WTC11 (cell line): ENCODE data around the gene RPS16. TPM values are rescaled to one million over a fixed set of nuclear protein-coding genes. Genes with fewer than 3 reads are reported as not detected.

ENCODE experiments used
- ATAC-seq: fragments of 200-7000 bp; cut with Tn5 transposase; 2 replicates; pipeline ENCODE4 v1.10.0; 2021; ENCODE audit warnings: mild to moderate bottlenecking, moderate library complexity
- CTCF ChIA-PET: fragments of 300-600 bp; sonication (Branson Sonifier 250); formaldehyde crosslinking; loops from one replicate; lab custom pipeline; 2021; ENCODE audit warnings: antibody characterized with exemption; lab: Charles Lee
- POLR2A ChIA-PET: fragments of 350-600 bp; sonication (Branson Sonifier 250); formaldehyde crosslinking; loops from one replicate; lab custom pipeline; 2021; ENCODE audit warnings: antibody characterized with exemption; lab: Charles Lee
- DNase-seq: peaks from one replicate; pipeline ENCODE4 v3.0.0; 2021; ENCODE audit warnings: low spot score
- H3K27ac Mint-ChIP-seq: 2 replicates; pipeline ENCODE4 v1.8.0; 2021; ENCODE audit warnings: mixed read lengths
- H3K27me3 Mint-ChIP-seq: 2 replicates; pipeline ENCODE4 v1.8.0; 2021; ENCODE audit warnings: low read depth, mild to moderate bottlenecking, moderate library complexity, mixed read lengths
- H3K36me3 Mint-ChIP-seq: 2 replicates; pipeline ENCODE4 v1.8.0; 2021; ENCODE audit warnings: mixed read lengths
- H3K4me1 Mint-ChIP-seq: 2 replicates; pipeline ENCODE4 v1.8.0; 2022; ENCODE audit warnings: mixed read lengths
- H3K4me3 Mint-ChIP-seq: 2 replicates; pipeline ENCODE4 v1.8.0; 2021; ENCODE audit warnings: mild to moderate bottlenecking, moderate library complexity, mixed read lengths
- H3K9me3 Mint-ChIP-seq: 2 replicates; pipeline ENCODE4 v1.8.0; 2021; ENCODE audit warnings: mixed read lengths
- ATF1 ChIP-seq: sonication (generic); formaldehyde crosslinking; IDR thresholded peaks from 2 replicates; pipeline ENCODE4 v1.8.1; 2023; ENCODE audit warnings: mild to moderate bottlenecking, moderate library complexity, missing genetic modification reagents
- ATF3 ChIP-seq: sonication (generic); formaldehyde crosslinking; conservative IDR thresholded peaks from 2 replicates; pipeline ENCODE4 v1.8.1; 2022; ENCODE audit warnings: mild to moderate bottlenecking, missing genetic modification reagents
- CBFB ChIP-seq: sonication (generic); formaldehyde crosslinking; IDR thresholded peaks from 2 replicates; pipeline ENCODE4 v1.8.1; 2022; ENCODE audit warnings: mild to moderate bottlenecking, low read depth, missing genetic modification reagents
- CTCF ChIP-seq: fragments of 200-600 bp; IDR thresholded peaks from 2 replicates; pipeline ENCODE4 v1.8.0; 2022; ENCODE audit warnings: antibody characterized with exemption
- E2F5 ChIP-seq: sonication (generic); formaldehyde crosslinking; IDR thresholded peaks from 2 replicates; pipeline ENCODE4 v1.8.1; 2022; ENCODE audit warnings: mild to moderate bottlenecking, moderate library complexity, missing genetic modification reagents
- JUN ChIP-seq: sonication (generic); formaldehyde crosslinking; IDR thresholded peaks from 2 replicates; pipeline ENCODE4 v1.8.0; 2023; ENCODE audit warnings: mild to moderate bottlenecking, missing genetic modification reagents
- MXD4 ChIP-seq: fragments of 250-450 bp; sonication (Bioruptor Pico); IDR thresholded peaks from 2 replicates; pipeline ENCODE4 v1.8.0; 2021; ENCODE audit warnings: mild to moderate bottlenecking, moderate library complexity, borderline replicate concordance
- NFE2L1 ChIP-seq: sonication (generic); formaldehyde crosslinking; IDR thresholded peaks from 2 replicates; pipeline ENCODE4 v1.8.1; 2023; ENCODE audit warnings: missing genetic modification reagents
- NR2C2 ChIP-seq: sonication (generic); formaldehyde crosslinking; IDR thresholded peaks from 2 replicates; pipeline ENCODE4 v1.8.0; 2022; ENCODE audit warnings: mild to moderate bottlenecking, missing genetic modification reagents
- SOX15 ChIP-seq: fragments of 250-450 bp; sonication (Bioruptor Pico); IDR thresholded peaks from 2 replicates; pipeline ENCODE4 v1.9.0; 2021; ENCODE audit warnings: mild to moderate bottlenecking
- SP1 ChIP-seq: sonication (generic); formaldehyde crosslinking; conservative IDR thresholded peaks from 2 replicates; pipeline ENCODE4 v1.8.1; 2022; ENCODE audit warnings: missing genetic modification reagents
- TP53 ChIP-seq: sonication (generic); formaldehyde crosslinking; IDR thresholded peaks from 2 replicates; pipeline ENCODE4 v1.8.1; 2023; ENCODE audit warnings: mild to moderate bottlenecking, missing genetic modification reagents
- ZNF121 ChIP-seq: sonication (generic); formaldehyde crosslinking; IDR thresholded peaks from 2 replicates; pipeline ENCODE4 v1.8.0; 2023; ENCODE audit warnings: missing genetic modification reagents
- ZNF219 ChIP-seq: sonication (generic); formaldehyde crosslinking; IDR thresholded peaks from 2 replicates; pipeline ENCODE4 v1.8.0; 2023; ENCODE audit warnings: missing genetic modification reagents, mild to moderate bottlenecking, borderline replicate concordance
- ZSCAN18 ChIP-seq: fragments of 250-450 bp; sonication (Bioruptor Pico); IDR thresholded peaks from 2 replicates; pipeline ENCODE4 v2.1.2; 2022; ENCODE audit warnings: mild to moderate bottlenecking, moderate library complexity
- total RNA-seq: library from RNA; stranded (reverse); gene quantifications from 3 replicates; pipeline ENCODE4 v1.2.3, GENCODE V29; 2021
- TF ChIP-seq, protein P1 (sequence below): sonication (generic); formaldehyde crosslinking; IDR thresholded peaks from 2 replicates; pipeline ENCODE4 v1.8.0; 2022; ENCODE audit warnings: mild to moderate bottlenecking, missing genetic modification reagents
- TF ChIP-seq, protein P2 (sequence below): fragments of 250-450 bp; sonication (Bioruptor Pico); IDR thresholded peaks from 2 replicates; pipeline ENCODE4 v1.9.0; 2021; ENCODE audit warnings: mild to moderate bottlenecking
- TF ChIP-seq, protein P3 (sequence below): sonication (generic); formaldehyde crosslinking; IDR thresholded peaks from 2 replicates; pipeline ENCODE4 v1.8.0; 2022; ENCODE audit warnings: mild to moderate bottlenecking, missing genetic modification reagents
- TF ChIP-seq, protein P4 (sequence below): sonication (generic); formaldehyde crosslinking; IDR thresholded peaks from 2 replicates; pipeline ENCODE4 v1.8.1; 2022; ENCODE audit warnings: mild to moderate bottlenecking, missing genetic modification reagents, moderate library complexity, borderline replicate concordance
- TF ChIP-seq, protein P5 (sequence below): sonication (generic); formaldehyde crosslinking; IDR thresholded peaks from 2 replicates; pipeline ENCODE4 v1.8.1; 2022; ENCODE audit warnings: low read depth, missing genetic modification reagents, borderline replicate concordance

Gene RPS16
- total RNA-seq, 1 experiment from 2014 or later: 2,962 TPM

- H3K27ac Mint-ChIP-seq: peak overlapping the region; percentile 94
- ATAC-seq: peak; percentile 1
- no peaks in the 10 kb centered on the region for H3K27me3 Mint-ChIP-seq
- H3K36me3 Mint-ChIP-seq: peaks cover 8% of the 10 kb centered on the region; the same call in 1 of the 2 replicates
- H3K4me1 Mint-ChIP-seq: peaks cover 54% of the 10 kb centered on the region
- peak overlapping the region; percentile 73 for H3K4me3 Mint-ChIP-seq
- CTCF ChIA-PET: interaction anchor here (0.6 to 4.3 kb wide), 5 partner anchors 8 to 96 kb away, joined by 3 to 38 read pairs (median 3); no protein-coding TSS in a partner anchor
- POLR2A ChIA-PET: interaction anchor here (0.6 to 2.1 kb wide), 5 partner anchors 8 to 74 kb away, joined by 3 to 15 read pairs (median 7); partner anchors contain the start of genes MED29, PAF1 and RPS16
- DNase-seq: peak; percentile 78
- TF ChIP-seq JUN (no peak), CTCF (no peak), ATF1 (no peak), MXD4 (CRISPR knock-in tag) (no peak), E2F5 (CRISPR knock-in tag) (no peak), NFE2L1 (CRISPR knock-in tag) (no peak), SP1 (CRISPR knock-in tag) (no peak), ATF3 (CRISPR knock-in tag) (no peak)
- TF ChIP-seq, protein P1, sequence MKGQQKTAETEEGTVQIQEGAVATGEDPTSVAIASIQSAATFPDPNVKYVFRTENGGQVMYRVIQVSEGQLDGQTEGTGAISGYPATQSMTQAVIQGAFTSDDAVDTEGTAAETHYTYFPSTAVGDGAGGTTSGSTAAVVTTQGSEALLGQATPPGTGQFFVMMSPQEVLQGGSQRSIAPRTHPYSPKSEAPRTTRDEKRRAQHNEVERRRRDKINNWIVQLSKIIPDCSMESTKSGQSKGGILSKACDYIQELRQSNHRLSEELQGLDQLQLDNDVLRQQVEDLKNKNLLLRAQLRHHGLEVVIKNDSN (CRISPR knock-in tag): no peak
- TF ChIP-seq, protein P2, sequence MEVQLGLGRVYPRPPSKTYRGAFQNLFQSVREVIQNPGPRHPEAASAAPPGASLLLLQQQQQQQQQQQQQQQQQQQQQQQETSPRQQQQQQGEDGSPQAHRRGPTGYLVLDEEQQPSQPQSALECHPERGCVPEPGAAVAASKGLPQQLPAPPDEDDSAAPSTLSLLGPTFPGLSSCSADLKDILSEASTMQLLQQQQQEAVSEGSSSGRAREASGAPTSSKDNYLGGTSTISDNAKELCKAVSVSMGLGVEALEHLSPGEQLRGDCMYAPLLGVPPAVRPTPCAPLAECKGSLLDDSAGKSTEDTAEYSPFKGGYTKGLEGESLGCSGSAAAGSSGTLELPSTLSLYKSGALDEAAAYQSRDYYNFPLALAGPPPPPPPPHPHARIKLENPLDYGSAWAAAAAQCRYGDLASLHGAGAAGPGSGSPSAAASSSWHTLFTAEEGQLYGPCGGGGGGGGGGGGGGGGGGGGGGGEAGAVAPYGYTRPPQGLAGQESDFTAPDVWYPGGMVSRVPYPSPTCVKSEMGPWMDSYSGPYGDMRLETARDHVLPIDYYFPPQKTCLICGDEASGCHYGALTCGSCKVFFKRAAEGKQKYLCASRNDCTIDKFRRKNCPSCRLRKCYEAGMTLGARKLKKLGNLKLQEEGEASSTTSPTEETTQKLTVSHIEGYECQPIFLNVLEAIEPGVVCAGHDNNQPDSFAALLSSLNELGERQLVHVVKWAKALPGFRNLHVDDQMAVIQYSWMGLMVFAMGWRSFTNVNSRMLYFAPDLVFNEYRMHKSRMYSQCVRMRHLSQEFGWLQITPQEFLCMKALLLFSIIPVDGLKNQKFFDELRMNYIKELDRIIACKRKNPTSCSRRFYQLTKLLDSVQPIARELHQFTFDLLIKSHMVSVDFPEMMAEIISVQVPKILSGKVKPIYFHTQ (CRISPR knock-in tag): no peak
- TF ChIP-seq, protein P3, sequence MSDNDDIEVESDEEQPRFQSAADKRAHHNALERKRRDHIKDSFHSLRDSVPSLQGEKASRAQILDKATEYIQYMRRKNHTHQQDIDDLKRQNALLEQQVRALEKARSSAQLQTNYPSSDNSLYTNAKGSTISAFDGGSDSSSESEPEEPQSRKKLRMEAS (CRISPR knock-in tag): no peak
- TF ChIP-seq, protein P4, sequence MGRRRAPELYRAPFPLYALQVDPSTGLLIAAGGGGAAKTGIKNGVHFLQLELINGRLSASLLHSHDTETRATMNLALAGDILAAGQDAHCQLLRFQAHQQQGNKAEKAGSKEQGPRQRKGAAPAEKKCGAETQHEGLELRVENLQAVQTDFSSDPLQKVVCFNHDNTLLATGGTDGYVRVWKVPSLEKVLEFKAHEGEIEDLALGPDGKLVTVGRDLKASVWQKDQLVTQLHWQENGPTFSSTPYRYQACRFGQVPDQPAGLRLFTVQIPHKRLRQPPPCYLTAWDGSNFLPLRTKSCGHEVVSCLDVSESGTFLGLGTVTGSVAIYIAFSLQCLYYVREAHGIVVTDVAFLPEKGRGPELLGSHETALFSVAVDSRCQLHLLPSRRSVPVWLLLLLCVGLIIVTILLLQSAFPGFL (CRISPR knock-in tag): no peak
- H3K9me3 Mint-ChIP-seq: no peaks in the 10 kb centered on the region
Observed at GRCh38 chr19:39405958-39406655, 29.6 kb downstream of the RPS16 start.

DNA sequence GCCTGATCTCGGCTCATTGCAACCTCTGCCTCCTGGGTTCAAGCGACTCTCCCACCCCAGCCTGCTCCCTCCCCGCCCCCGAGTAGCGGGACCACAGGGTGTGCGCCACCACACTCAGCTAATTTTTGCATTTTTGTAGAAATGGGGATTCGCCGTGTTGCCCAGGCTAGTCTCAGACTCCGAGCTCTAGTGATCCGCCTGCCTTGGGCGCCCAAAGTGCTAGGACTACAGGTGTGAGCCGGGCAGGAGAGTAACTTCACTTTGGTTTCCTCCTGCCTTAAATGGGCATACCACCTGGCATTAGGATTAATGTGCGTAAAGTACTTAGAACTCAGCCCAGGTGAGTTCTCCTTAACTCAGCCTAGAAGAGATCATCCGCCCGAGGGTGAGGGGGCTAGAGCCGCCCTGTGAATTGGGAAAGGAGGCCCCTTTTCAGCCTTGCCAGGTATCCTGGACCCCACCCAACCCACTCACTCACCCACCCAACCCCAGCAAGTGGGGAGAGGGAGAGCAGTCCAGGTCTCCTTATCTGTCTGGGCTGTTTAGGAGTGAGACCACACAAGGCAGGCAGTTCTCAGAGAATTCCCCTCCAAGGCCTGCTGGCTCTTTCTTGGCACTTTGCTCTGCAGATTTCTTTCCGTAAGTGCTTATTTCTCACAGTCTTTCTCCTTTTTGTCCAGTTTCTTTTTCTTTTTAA lies 30.3 kb downstream of the RPS16 start:
- Mint-ChIP-seq H3K27me3 (no peaks in the 10 kb centered on the region), H3K36me3 (peaks cover 8% of the 10 kb centered on the region; the same call in 1 of the 2 replicates), H3K9me3 (no peaks in the 10 kb centered on the region), H3K27ac (peak overlapping the region; percentile 70), H3K4me1 (peaks cover 52% of the 10 kb centered on the region), H3K4me3 (peak overlapping the region; percentile 91)
- ChIA-PET CTCF (interaction anchor here (0.6 to 4.3 kb wide), 2 partner anchors 8 to 11 kb away, joined by 3 to 38 read pairs; no protein-coding TSS in a partner anchor), POLR2A (interaction anchor here (0.6 to 2.2 kb wide), 4 partner anchors 14 to 404 kb away, joined by 3 to 15 read pairs (median 8); partner anchors contain the start of genes MED29, PAF1 and RPS16)
- ATAC-seq (no peak), DNase-seq (no peak)
- TF ChIP-seq ZNF121 (CRISPR knock-in tag) (no peak), NR2C2 (CRISPR knock-in tag) (no peak), ZSCAN18 (CRISPR knock-in tag) (no peak), CBFB (CRISPR knock-in tag) (no peak), ZNF219 (CRISPR knock-in tag) (no peak), TP53 (CRISPR knock-in tag) (no peak), SOX15 (CRISPR knock-in tag) (no peak)
- TF ChIP-seq, protein P4 (CRISPR knock-in tag): no peak
- TF ChIP-seq, protein P5, sequence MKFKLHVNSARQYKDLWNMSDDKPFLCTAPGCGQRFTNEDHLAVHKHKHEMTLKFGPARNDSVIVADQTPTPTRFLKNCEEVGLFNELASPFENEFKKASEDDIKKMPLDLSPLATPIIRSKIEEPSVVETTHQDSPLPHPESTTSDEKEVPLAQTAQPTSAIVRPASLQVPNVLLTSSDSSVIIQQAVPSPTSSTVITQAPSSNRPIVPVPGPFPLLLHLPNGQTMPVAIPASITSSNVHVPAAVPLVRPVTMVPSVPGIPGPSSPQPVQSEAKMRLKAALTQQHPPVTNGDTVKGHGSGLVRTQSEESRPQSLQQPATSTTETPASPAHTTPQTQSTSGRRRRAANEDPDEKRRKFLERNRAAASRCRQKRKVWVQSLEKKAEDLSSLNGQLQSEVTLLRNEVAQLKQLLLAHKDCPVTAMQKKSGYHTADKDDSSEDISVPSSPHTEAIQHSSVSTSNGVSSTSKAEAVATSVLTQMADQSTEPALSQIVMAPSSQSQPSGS (CRISPR knock-in tag): no peak
